GM18870 (cell line): ENCODE measurements around the gene CCDC192.
"Not testable (repeated sequence)": the region's sequence is repeated elsewhere in the genome, so short reads cannot be mapped to it uniquely, and the experiment has no call there.

Experiments
- ATAC-seq: cut with Tn5 transposase; IDR thresholded peaks from one replicate; pipeline ENCODE4 v1.9.1; 2021; ENCODE audit warnings: moderate library complexity; ENCODE audit not compliant: unreplicated experiment

CCDC192 gene

GRCh38 chr5:127758766-127759283 lies 55.6 kb downstream of the CCDC192 start:
- no peak for ATAC-seq

DNA sequence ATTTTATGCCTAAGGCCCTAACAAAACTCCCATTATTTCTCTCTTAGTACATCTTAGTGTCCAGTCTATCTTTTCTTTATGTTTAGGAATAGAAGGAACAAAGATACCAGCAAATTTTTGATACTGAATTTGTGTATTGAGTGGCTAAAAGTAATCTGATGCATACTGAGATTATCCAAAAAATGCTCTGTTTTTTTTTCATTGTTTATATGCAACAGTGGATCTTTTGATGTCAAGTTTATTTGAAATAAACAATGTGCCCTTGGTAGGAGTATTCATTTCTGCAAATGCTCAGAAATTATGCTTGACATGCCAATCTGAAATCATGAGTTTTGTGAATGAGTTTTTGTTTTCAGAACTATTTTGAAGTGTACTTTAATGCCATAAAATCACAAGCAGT lies 58.7 kb downstream of the CCDC192 start:
- no peak for ATAC-seq

GRCh38 chr5:127762412-127762811 lies 59.2 kb downstream of the CCDC192 start:
- no peak for ATAC-seq

- ATAC-seq, result no peak
These were observed 63.6 kb downstream of the CCDC192 start for GRCh38 chr5:127766676-127767335.

DNA sequence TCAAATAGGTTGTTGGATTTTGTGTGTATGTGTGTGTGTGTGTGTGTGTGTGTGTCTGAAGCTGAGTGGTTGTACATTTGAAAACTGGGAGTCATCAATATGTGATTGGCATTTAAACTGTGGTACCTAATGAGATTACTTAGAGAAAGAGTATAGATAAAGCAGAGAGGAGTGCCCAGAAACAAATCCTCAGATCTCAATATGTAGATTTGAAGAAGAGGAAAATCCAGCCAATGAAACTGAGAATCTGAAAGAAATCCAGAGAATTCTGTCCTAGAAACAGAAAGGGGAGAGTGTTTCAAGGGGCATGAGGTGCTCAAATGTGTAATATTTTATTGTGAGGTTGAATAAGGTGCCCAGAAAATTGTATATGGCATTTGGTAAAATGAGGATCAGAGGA lies 66.2 kb downstream of the CCDC192 start:
- ATAC-seq, result no peak

DNA sequence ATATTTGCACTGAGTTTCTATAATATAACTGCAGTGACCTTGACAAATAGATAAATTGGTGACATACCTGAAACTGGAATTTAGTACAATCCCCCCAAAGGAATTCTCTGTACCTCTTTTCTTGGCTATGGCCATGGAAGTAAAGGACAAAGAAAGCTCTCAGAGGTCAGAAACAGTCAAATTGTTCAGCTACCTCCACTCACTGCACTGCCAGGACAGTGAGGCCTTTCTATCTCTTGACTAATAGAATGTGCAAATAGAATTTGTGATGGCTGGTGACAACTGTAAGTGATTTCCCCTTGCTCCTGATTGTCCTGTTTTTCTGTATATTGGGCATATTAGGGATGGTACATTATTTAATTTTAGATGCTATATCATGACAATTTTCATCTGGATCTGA lies 67.1 kb downstream of the CCDC192 start:
- no peak for ATAC-seq

DNA sequence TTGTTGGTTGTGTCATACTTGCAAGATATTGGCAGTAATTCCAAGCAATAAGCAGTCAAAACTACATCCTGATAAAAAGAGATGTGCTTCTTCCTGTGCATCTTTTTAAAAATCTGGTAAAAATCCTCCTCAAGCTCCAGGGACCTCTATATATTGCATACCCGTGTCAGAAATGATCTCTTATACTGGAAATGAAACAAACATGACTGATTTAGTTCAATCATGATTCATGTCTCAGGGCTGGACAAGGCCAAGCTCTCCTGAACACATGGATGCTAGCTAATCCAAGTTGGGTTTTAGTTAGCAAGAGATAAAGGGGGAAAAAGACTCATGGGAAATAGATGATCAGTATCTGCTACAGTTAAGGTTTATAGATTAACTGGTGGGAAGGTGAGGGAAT lies 69.3 kb downstream of the CCDC192 start:
- ATAC-seq, result no peak

DNA sequence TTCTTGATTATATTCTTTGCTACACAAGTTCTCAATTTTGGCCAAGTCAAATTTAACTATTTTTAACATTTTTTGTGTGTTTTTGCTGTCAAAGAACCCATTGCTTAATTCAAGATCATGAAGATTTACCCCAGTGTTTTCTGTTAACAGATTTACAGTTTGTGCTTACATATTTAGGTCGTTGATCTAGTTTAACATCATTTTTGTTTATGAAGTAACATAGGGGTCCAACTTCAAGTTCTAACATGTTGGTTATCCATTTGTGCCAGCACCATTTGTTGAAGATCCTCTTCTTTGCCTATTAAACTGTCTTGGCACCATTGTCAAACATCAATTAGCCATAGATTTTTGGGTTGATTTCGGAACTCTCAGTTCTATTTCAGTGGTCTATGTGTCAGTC lies 71.0 kb downstream of the CCDC192 start:
- ATAC-seq, result no peak

GRCh38 chr5:127776477-127776876 lies 73.3 kb downstream of the CCDC192 start:
- ATAC-seq, result no peak

DNA sequence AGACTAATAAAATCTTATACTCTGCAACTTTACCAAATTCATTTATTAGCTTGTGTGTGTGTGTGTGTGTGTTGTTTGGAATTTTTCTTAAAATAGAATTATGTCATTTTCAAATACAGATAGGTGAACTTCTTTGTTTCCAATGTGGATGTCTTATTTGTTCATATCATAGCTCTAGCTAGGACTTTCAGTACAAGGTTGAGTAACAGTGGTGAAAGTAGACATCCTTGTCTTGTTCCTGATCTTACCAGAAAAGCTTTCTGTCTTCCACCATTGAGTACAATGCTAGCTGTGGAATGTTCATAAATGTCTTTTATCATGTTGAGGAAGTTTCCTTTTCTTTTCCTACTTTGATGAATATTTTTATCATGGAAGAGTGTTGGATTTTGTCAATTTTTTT lies 74.8 kb downstream of the CCDC192 start:
- ATAC-seq, result no peak

- ATAC-seq, result not testable (repeated sequence)
These were observed 79.3 kb downstream of the CCDC192 start for GRCh38 chr5:127782450-127782849.

DNA sequence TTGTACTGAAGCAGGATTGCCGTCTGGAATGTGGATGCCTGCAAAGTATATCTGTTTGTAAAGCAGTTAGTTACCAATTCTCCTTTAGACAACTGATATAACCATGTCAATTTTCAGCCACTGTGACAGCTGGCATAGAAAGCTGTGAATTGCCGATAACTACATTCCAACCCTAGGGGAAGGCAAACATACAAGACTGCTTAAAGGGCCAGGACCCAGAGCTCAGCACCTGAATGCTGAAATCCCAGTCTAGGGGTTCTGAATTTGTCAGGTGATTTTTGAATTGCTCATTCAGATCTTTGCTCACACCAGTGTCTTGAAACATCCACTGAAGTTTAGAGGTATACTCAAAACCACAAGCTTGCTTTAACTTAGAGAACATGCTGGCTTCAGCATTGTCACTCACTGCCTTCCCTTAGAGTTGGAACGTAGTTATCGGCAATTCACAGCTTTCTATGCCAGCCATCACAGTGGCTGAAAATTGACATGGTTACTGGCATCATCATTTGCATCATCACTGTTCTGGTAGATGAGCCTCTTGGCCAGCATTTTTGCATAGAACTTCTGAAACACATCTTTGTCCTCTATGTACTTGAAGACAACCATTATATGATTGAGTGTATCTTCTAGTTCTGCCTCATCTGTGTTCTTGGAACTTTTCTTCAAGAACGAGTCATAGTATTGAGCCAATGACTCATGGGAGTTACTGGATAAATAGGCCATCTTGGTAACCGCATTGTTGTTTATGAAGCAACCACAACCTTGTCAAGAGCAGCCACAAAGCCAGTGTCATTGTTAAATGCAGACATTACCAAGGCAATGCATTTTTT lies 82.1 kb downstream of the CCDC192 start:
- peak; percentile 77 for ATAC-seq

GRCh38 chr5:127791439-127791838 lies 88.2 kb downstream of the CCDC192 start:
- no peak for ATAC-seq

DNA sequence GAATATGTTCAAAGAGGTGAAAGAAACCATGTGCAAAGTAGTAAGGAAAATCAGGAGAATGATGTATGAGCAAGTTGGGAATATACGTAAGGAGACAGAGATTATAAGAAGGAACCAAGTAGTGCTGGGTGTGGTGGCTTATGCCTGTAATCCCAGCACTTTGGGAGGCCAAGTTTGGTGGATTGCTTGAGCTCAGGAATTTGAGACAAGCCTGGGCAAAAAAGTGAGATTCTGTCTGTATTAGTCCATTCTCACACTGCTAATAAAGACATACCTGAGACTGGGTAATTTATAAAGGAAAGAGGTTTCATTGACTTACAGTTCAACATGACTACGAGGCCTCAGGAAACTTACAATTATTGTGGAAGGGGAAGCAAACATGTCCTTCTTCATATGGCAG lies 88.7 kb downstream of the CCDC192 start:
- not testable (repeated sequence) for ATAC-seq

- ATAC-seq, result no peak
These were observed 89.9 kb downstream of the CCDC192 start for GRCh38 chr5:127793052-127793451.

- no peak for ATAC-seq
These were observed 90.7 kb downstream of the CCDC192 start for GRCh38 chr5:127793879-127794278.

- ATAC-seq, result no peak
These were observed 93.0 kb downstream of the CCDC192 start for GRCh38 chr5:127796211-127796610.

DNA sequence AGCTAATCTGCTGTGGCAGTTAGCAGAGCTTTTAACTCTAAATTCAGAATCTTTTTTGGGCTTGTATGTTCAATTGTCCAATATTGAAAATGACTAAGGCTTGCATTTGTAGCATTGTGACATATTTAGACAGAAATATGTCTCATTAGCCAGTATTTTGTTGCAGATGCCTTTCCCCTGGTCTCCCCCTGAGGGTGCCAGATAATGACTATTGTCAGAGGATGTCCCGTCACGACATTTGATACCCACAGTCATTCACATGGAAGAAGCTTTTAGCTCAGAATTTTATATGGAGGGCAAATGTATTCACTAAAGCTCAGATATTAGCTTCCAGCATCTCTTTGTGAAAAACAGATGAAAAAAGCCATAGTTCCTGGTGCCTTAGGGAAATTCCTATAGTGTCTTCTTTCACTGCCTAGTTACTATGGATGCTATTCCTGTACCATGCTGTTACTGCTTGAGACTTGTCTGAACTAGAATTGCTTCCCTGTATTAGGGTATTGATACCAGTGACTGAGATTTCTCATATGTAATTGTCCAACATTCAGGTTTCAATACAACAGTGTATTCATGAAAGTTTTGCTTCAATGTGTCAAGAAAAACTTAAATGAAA lies 96.2 kb downstream of the CCDC192 start:
- ATAC-seq, result no peak

DNA sequence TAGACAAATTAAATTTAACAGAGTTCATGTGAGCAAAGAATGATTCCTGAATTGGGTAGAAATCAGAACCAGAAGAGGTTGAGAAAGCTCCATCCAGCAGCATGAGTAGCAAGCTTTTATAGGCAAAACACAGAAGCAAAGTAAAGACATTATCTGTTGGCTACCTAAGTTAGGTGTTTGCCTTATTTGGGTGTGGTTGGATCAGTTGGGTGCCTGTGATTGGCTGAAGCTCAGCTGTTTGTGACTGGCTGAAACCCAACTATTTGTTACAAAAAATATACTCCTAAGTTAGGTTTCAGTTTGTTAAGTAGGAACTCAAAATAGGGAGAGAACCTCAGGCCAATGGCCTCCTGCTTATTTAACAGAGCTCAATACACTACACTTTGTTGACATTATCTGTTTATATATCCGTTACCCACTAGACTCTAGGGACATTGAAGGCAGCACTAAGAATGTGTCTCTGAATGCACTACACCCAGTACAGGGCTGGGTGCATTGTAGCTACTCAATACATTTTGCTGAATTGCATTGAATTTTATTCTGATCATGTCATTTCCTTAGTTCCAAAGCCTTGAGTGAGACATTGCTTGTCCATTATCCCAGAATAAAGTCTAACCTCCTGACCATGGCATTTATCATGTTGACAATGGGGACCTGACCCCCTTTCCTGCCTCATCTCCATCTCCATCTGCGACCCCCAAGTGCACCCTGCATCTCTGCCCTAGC lies 98.7 kb downstream of the CCDC192 start:
- no peak for ATAC-seq

DNA sequence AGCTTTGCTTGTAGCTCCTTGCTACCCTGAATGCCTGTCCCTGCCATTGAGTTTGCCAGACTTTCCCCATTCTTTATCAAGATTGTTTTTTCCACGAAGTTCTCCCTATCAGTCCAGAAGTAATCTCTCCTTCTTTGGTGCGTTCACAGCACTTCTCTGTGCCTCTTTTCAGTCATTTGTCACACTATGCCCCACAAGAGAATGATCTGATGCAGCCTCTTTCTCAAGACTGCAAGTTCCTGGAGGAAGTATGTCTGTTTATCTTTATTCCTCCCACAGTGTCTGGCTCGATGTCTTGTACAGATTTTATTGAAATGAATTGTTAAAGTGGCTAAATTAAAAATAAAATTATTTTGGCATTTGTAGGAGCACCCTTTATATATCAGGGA lies 99.3 kb downstream of the CCDC192 start:
- ATAC-seq, result no peak

- ATAC-seq, result no peak
These were observed 101.8 kb downstream of the CCDC192 start for GRCh38 chr5:127804886-127805426.
